ENCODE measurements around the gene SF3B6.
"Not testable (repeated sequence)": the region's sequence is repeated elsewhere in the genome, so short reads cannot be mapped to it uniquely, and the experiment has no call there.

The SF3B6 gene

DNA sequence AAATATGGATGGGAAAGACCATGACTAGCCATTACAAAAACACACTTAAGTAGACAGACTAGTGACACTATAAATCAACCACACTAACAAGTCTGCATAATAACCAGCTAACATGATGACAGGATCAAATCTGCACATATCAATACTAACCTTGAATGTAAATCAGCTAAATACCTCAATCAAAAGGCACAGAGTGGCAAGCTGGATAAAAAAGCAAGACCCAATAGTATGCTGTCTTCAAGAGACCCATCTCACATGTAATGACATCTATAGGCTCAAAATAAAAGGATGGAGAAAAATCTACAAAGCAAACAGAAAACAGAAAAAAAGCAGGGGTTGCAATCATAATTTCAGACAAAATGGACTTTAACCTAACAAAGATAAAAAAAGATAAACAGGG is 30.7 kb upstream of the SF3B6 start:
- DNase-seq (ENCODE audit: low read depth) = no peak
- no peak overlapping the region for H3K4me3 ChIP-seq (ENCODE audit: control insufficient read depth, low read depth, low read length)
- TF ChIP-seq, protein P1, sequence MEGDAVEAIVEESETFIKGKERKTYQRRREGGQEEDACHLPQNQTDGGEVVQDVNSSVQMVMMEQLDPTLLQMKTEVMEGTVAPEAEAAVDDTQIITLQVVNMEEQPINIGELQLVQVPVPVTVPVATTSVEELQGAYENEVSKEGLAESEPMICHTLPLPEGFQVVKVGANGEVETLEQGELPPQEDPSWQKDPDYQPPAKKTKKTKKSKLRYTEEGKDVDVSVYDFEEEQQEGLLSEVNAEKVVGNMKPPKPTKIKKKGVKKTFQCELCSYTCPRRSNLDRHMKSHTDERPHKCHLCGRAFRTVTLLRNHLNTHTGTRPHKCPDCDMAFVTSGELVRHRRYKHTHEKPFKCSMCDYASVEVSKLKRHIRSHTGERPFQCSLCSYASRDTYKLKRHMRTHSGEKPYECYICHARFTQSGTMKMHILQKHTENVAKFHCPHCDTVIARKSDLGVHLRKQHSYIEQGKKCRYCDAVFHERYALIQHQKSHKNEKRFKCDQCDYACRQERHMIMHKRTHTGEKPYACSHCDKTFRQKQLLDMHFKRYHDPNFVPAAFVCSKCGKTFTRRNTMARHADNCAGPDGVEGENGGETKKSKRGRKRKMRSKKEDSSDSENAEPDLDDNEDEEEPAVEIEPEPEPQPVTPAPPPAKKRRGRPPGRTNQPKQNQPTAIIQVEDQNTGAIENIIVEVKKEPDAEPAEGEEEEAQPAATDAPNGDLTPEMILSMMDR (IDR thresholded peaks at IDR 0.05; ENCODE audit: control insufficient read depth, insufficient read depth, low read depth, low read length, missing control alignments) = no peak

DNA sequence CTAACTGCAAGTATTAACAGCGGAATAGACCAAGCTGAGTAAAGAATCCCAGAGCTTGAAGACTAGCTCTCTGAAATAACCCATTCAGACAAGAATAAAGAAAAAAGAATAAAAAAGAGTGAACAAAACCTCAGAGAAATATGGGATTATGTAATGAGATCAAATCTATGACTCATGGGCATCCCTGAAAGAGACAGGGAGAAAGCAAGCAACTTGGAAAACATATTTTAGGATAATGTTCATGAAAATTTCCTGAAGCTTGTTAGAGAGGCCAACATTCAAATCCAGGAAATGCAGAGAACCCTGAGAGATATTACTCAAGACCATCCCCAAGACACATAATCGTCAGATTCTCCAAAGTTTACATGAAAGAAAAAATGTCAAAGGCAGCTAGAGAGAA is 29.7 kb upstream of the SF3B6 start:
- TF ChIP-seq, protein P1 (IDR thresholded peaks at IDR 0.05; ENCODE audit: control insufficient read depth, insufficient read depth, low read depth, low read length, missing control alignments) = no peak
- DNase-seq (ENCODE audit: low read depth) = no peak
- H3K4me3 ChIP-seq (ENCODE audit: control insufficient read depth, low read depth, low read length) = no peak overlapping the region

DNA sequence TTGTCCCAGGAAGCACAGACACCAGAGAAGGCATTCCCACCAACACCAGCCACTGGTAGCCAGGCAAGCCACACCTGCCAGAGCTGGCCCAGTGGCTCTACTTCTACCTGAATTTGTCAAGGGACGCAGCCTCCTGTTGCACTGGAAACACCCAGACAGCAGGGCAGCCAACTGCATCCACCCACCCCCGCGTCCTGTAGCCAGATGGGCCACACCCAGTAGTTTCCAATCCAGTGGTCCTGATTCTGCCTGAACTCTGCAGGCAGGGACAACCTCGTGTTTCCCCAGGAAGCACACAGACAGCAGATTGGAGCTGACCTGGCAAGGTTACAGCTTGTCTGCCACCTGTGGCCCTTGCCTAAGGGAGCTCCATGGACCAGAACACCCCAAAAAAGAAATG is 28.8 kb upstream of the SF3B6 start:
- DNase-seq (ENCODE audit: low read depth) = no peak
- no peak overlapping the region for H3K4me3 ChIP-seq (ENCODE audit: control insufficient read depth, low read depth, low read length)
- TF ChIP-seq, protein P1 (IDR thresholded peaks at IDR 0.05; ENCODE audit: control insufficient read depth, insufficient read depth, low read depth, low read length, missing control alignments) = no peak

DNA sequence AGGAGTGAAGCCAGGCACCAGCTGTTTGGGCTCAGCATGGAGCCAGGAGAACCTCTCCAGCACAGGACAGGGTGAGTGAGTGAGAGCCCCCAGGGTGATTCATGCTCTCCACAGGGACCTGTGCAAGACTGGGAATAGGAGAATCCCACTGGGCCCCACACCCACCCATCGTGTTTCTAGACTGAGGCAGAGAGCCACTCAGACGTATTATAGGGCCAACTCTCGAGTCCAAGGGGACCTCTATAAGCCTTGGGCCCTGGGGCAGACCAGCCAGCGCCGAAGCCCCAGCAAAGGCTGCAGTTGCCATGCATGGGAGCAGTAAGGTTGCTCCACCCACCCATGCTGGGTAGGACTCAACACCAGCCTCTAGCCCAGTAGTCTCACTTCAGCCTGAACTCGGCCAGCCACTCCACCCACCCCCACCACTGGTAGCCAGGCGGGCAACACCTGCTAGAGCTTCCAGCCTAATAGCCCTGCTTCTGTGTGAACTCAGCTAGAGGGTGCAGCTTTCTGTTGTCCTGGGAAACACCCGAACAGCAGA is 28.1 kb upstream of the SF3B6 start:
- TF ChIP-seq, protein P1 (IDR thresholded peaks at IDR 0.05; ENCODE audit: control insufficient read depth, insufficient read depth, low read depth, low read length, missing control alignments) = no peak
- no peak overlapping the region for H3K4me3 ChIP-seq (ENCODE audit: control insufficient read depth, low read depth, low read length)
- no peak for DNase-seq (ENCODE audit: low read depth)

DNA sequence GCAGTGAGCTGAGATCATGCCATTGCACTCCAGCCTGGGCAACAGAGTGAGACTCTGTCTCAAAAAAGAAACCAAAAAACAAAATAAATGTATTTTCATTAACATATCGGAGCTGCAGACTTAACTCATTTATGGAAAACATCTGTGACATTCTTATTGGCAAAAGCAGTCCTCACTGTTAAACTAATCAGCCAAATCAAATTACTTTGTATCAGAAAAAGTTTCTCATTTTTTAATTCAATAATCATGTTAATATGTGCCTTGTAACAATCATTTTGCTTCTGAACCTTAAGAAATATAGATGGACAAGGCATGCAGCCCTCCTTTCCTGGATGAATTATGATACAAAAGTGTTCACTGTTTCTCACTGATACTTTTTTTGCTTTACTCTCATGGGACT is 26.6 kb upstream of the SF3B6 start:
- no peak overlapping the region for H3K4me3 ChIP-seq (ENCODE audit: control insufficient read depth, low read depth, low read length)
- no peak for DNase-seq (ENCODE audit: low read depth)
- TF ChIP-seq, protein P1 (IDR thresholded peaks at IDR 0.05; ENCODE audit: control insufficient read depth, insufficient read depth, low read depth, low read length, missing control alignments) = no peak

DNA sequence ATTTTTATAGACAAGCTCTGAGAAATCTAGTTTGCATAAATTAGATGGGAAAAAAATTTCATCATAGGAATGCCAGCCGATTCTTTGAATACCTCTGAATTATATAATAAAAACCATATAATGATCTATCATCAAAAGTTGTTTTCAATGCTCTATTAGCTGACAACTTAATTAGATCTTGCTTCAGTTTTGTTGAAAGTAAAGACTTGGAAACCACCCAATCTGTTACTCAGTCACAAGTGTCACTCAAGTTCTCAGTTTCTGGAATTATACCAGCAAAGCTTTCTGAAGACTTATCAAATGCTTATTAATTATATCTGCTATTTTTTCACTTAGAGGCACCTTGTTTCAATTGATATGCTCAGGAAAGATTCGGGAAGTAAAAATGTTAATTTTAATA is 25.9 kb upstream of the SF3B6 start:
- no peak overlapping the region for H3K4me3 ChIP-seq (ENCODE audit: control insufficient read depth, low read depth, low read length)
- TF ChIP-seq, protein P1 (IDR thresholded peaks at IDR 0.05; ENCODE audit: control insufficient read depth, insufficient read depth, low read depth, low read length, missing control alignments) = no peak
- DNase-seq (ENCODE audit: low read depth) = no peak

DNA sequence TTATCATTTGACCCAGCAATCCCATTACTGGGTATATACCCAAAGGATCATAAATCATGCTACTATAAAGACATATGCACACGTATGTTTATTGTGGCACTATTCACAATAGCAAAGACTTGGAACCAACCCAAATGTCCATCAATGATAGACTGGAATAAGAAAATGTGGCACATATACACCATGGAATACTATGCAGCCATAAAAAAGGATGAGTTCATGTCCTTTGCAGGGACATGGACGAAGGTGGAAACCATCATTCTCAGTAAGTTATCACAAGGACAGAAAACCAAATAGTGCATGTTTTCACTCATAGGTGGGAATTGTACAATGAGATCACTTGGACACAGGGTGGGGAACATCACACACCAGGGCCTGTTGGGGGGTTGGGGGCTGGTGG is 24.6 kb upstream of the SF3B6 start:
- not testable (repeated sequence) for H3K4me3 ChIP-seq (ENCODE audit: control insufficient read depth, low read depth, low read length); DNase-seq (ENCODE audit: low read depth)

DNA sequence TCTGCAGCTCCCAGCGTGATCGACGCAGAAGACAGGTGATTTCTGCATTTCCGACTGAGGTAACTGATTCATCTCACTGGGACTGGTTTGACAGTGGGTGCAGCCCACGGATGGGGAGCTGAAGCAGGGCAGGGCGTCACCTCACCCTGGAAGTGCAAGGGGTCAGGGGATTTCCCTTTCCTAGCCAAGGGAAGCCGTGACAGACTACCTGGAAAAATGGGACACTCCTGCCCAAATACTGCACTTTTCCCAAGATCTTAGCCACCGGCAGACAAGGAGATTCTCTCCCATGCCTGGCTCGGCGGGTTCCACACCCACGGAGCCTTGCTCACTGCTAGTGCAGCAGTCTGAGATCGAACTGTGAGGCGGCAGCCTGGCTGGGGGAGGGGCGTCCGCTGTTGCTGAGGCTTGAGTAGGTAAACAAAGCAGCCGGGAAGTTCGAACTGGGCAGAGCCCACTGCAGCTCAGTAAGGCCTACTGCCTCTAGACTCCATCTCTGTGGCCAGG is 19.1 kb upstream of the SF3B6 start:
- not testable (repeated sequence) for DNase-seq (ENCODE audit: low read depth); H3K4me3 ChIP-seq (ENCODE audit: control insufficient read depth, low read depth, low read length)

DNA sequence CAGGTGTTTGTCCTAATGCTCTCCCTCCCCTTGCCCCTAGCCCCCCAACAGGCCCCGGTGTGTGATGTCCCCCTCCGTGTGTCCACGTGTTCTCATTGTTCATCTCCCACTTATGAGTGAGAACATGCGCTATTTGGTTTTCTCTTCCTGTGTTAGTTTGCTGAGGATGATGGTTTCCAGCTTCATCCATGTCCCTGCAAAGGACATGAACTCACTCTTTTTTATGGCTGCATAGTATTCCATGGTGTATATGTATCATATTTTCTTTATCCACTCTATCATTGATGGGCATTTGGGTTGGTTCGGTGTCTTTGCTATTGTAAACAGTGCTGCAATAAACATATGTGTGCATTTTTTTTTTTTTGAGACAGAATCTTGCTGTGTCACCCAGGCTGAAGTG is 17.1 kb upstream of the SF3B6 start:
- DNase-seq (ENCODE audit: low read depth); H3K4me3 ChIP-seq (ENCODE audit: control insufficient read depth, low read depth, low read length): not testable (repeated sequence)
